WTC11 (cell line): Measurements from ENCODE around the gene CHD9NB. TPM values are rescaled to one million over a fixed set of nuclear protein-coding genes. Genes with fewer than 3 reads are reported as not detected.

Experiments used
- ATAC-seq: fragments of 200-7000 bp; cut with Tn5 transposase; 2 replicates; pipeline ENCODE4 v1.10.0; 2021; ENCODE audit warnings: mild to moderate bottlenecking, moderate library complexity
- CTCF ChIA-PET: fragments of 300-600 bp; sonication (Branson Sonifier 250); formaldehyde crosslinking; loops from one replicate; lab custom pipeline; 2021; ENCODE audit warnings: antibody characterized with exemption; lab: Charles Lee
- POLR2A ChIA-PET: fragments of 350-600 bp; sonication (Branson Sonifier 250); formaldehyde crosslinking; loops from one replicate; lab custom pipeline; 2021; ENCODE audit warnings: antibody characterized with exemption; lab: Charles Lee
- DNase-seq: peaks from one replicate; pipeline ENCODE4 v3.0.0; 2021; ENCODE audit warnings: low spot score
- H3K27ac Mint-ChIP-seq: 2 replicates; pipeline ENCODE4 v1.8.0; 2021; ENCODE audit warnings: mixed read lengths
- H3K27me3 Mint-ChIP-seq: 2 replicates; pipeline ENCODE4 v1.8.0; 2021; ENCODE audit warnings: low read depth, mild to moderate bottlenecking, moderate library complexity, mixed read lengths
- H3K36me3 Mint-ChIP-seq: 2 replicates; pipeline ENCODE4 v1.8.0; 2021; ENCODE audit warnings: mixed read lengths
- H3K4me1 Mint-ChIP-seq: 2 replicates; pipeline ENCODE4 v1.8.0; 2022; ENCODE audit warnings: mixed read lengths
- H3K4me3 Mint-ChIP-seq: 2 replicates; pipeline ENCODE4 v1.8.0; 2021; ENCODE audit warnings: mild to moderate bottlenecking, moderate library complexity, mixed read lengths
- H3K9me3 Mint-ChIP-seq: 2 replicates; pipeline ENCODE4 v1.8.0; 2021; ENCODE audit warnings: mixed read lengths
- ATF6 ChIP-seq: sonication (generic); formaldehyde crosslinking; IDR thresholded peaks from 2 replicates; pipeline ENCODE4 v1.8.1; 2023; ENCODE audit warnings: mild to moderate bottlenecking, missing genetic modification reagents
- CDX4 ChIP-seq: fragments of 250-450 bp; sonication (Bioruptor Pico); IDR thresholded peaks from 2 replicates; pipeline ENCODE4 v1.9.0; 2021; ENCODE audit warnings: moderate library complexity, mild to moderate bottlenecking, inconsistent platforms, borderline replicate concordance
- EMX1 ChIP-seq: fragments of 250-450 bp; sonication (Bioruptor Pico); IDR thresholded peaks from 2 replicates; pipeline ENCODE4 v1.8.0; 2021; ENCODE audit warnings: mild to moderate bottlenecking
- ETV6 ChIP-seq: sonication (generic); formaldehyde crosslinking; IDR thresholded peaks from 2 replicates; pipeline ENCODE4 v1.8.1; 2022; ENCODE audit warnings: mild to moderate bottlenecking, missing genetic modification reagents
- HMGA2 ChIP-seq: fragments of 250-450 bp; sonication (Bioruptor Pico); IDR thresholded peaks from 2 replicates; pipeline ENCODE4 v1.4.0; 2021; ENCODE audit warnings: mild to moderate bottlenecking, moderate library complexity
- HMGXB4 ChIP-seq: sonication (generic); formaldehyde crosslinking; IDR thresholded peaks from 2 replicates; pipeline ENCODE4 v1.8.1; 2023; ENCODE audit warnings: mild to moderate bottlenecking, moderate library complexity, missing genetic modification reagents
- KAT7 ChIP-seq: sonication (generic); formaldehyde crosslinking; IDR thresholded peaks from 2 replicates; pipeline ENCODE4 v1.8.1; 2023; ENCODE audit warnings: missing genetic modification reagents, mild to moderate bottlenecking, borderline replicate concordance
- PRDM15 ChIP-seq: sonication (generic); formaldehyde crosslinking; IDR thresholded peaks from 2 replicates; pipeline ENCODE4 v1.8.0; 2022; ENCODE audit warnings: missing genetic modification reagents
- SMAD3 ChIP-seq: sonication (generic); formaldehyde crosslinking; IDR thresholded peaks from 2 replicates; pipeline ENCODE4 v1.8.0; 2022; ENCODE audit warnings: missing genetic modification reagents, mild to moderate bottlenecking, borderline replicate concordance
- SP1 ChIP-seq: sonication (generic); formaldehyde crosslinking; conservative IDR thresholded peaks from 2 replicates; pipeline ENCODE4 v1.8.1; 2022; ENCODE audit warnings: missing genetic modification reagents
- TP53 ChIP-seq: sonication (generic); formaldehyde crosslinking; IDR thresholded peaks from 2 replicates; pipeline ENCODE4 v1.8.1; 2023; ENCODE audit warnings: mild to moderate bottlenecking, missing genetic modification reagents
- USF2 ChIP-seq: sonication (generic); formaldehyde crosslinking; IDR thresholded peaks from 2 replicates; pipeline ENCODE4 v1.8.1; 2023; ENCODE audit warnings: mild to moderate bottlenecking, missing genetic modification reagents, moderate library complexity
- ZBTB21 ChIP-seq: sonication (generic); formaldehyde crosslinking; IDR thresholded peaks from 2 replicates; pipeline ENCODE4 v1.8.1; 2023; ENCODE audit warnings: mild to moderate bottlenecking, missing genetic modification reagents, borderline replicate concordance
- ZMAT4 ChIP-seq: fragments of 250-450 bp; sonication (Bioruptor Pico); IDR thresholded peaks from 2 replicates; pipeline ENCODE4 v1.9.0; 2021; ENCODE audit warnings: mild to moderate bottlenecking
- ZNF263 ChIP-seq: sonication (generic); formaldehyde crosslinking; IDR thresholded peaks from 2 replicates; pipeline ENCODE4 v1.8.1; 2022; ENCODE audit warnings: low read depth, mild to moderate bottlenecking, moderate library complexity, missing genetic modification reagents
- ZNF281 ChIP-seq: sonication (generic); formaldehyde crosslinking; IDR thresholded peaks from 2 replicates; pipeline ENCODE4 v1.8.0; 2023; ENCODE audit warnings: mild to moderate bottlenecking, missing genetic modification reagents
- ZNF317 ChIP-seq: sonication (generic); formaldehyde crosslinking; IDR thresholded peaks from 2 replicates; pipeline ENCODE4 v1.8.1; 2023; ENCODE audit warnings: low read depth, mild to moderate bottlenecking, moderate library complexity, missing genetic modification reagents, borderline replicate concordance
- ZSCAN18 ChIP-seq: fragments of 250-450 bp; sonication (Bioruptor Pico); IDR thresholded peaks from 2 replicates; pipeline ENCODE4 v2.1.2; 2022; ENCODE audit warnings: mild to moderate bottlenecking, moderate library complexity
- total RNA-seq: library from RNA; stranded (reverse); gene quantifications from 3 replicates; pipeline ENCODE4 v1.2.3, GENCODE V29; 2021

Gene CHD9NB
- total RNA-seq, 1 experiment from 2014 or later = 3.5 TPM

GRCh38 chr16:53045341-53046220 lies 7.1 kb downstream of the CHD9NB start (continued):
- no peak for TF ChIP-seq ZSCAN18 (CRISPR knock-in tag)
- TF ChIP-seq USF2 (CRISPR knock-in tag) = no peak
- no peak for TF ChIP-seq ZNF317 (CRISPR knock-in tag)
- no peak for TF ChIP-seq KAT7

GRCh38 chr16:53043986-53044601 lies 8.6 kb downstream of the CHD9NB start:
- Mint-ChIP-seq H3K36me3 (peaks cover 20% of the 10 kb centered on the region), H3K4me3 (peak overlapping the region; percentile 73), H3K9me3 (peaks cover 20% of the 10 kb centered on the region), H3K27me3 (peaks cover 46% of the 10 kb centered on the region), H3K4me1 (peaks cover 61% of the 10 kb centered on the region), H3K27ac (peak overlapping the region; percentile 82)
- CTCF ChIA-PET = interaction anchor here (0.8 to 2.0 kb wide), 5 partner anchors 11 to 55 kb away, joined by 3 to 9 read pairs (median 6); partner anchors contain the start of gene CHD9
- peak; percentile 91 for DNase-seq
- POLR2A ChIA-PET = interaction anchor here (0.5 to 1.7 kb wide), 3 partner anchors 8 to 331 kb away, joined by 3 to 6 read pairs (median 5); partner anchors contain the start of gene CHD9
- peak; percentile 78 for ATAC-seq
- TF ChIP-seq EMX1 (CRISPR knock-in tag) = no peak
- TF ChIP-seq HMGA2 (CRISPR knock-in tag) = no peak
- TF ChIP-seq CDX4 (CRISPR knock-in tag) = no peak
- TF ChIP-seq ZNF281 (CRISPR knock-in tag) = no peak
- TF ChIP-seq HMGXB4 (CRISPR knock-in tag) = no peak
- TF ChIP-seq ZBTB21 (CRISPR knock-in tag) = no peak
- TF ChIP-seq PRDM15 (CRISPR knock-in tag) = no peak
- TF ChIP-seq SMAD3 (CRISPR knock-in tag) = no peak
- TF ChIP-seq ZMAT4 (CRISPR knock-in tag) = no peak
- no peak for TF ChIP-seq ZNF263 (CRISPR knock-in tag)
- peak; percentile 60 for TF ChIP-seq ETV6 (CRISPR knock-in tag)
- peak; percentile 59; the same call in 1 of the 2 replicates for TF ChIP-seq TP53 (CRISPR knock-in tag)
- peak; percentile 59; the same call in 1 of the 2 replicates for TF ChIP-seq SP1 (CRISPR knock-in tag)
- TF ChIP-seq ATF6 (CRISPR knock-in tag) = no peak
